GM19099 (cell line): Measurements from ENCODE around the gene ANKS1B.

Experiments
- POLR2A ChIP-seq: IDR thresholded peaks from 3 replicates; pipeline ENCODE4 v1.6.1; 2011; ENCODE audit warnings: low read depth; ENCODE audit not compliant: insufficient read length; ENCODE audit errors: extremely low read depth

ANKS1B gene

DNA sequence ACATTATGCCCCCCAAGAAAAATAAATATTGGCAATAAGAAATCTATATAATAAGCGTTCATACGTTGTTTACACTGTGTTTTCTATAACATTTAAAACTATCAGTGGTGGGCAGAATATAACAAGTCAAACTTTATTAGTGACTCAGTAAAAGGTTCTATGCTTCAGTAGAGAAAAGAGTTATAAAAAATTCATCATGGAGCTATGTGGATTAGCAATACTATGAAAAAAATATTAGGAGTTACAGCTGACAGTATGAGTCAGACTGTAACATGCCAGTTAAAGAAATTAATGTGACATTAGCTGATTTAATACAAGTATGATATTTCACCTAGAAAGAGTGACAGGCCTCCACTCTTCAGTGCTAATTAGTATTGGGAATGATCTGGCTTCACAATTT is 462.3 kb downstream of the ANKS1B start:
- no peak for TF ChIP-seq POLR2A

DNA sequence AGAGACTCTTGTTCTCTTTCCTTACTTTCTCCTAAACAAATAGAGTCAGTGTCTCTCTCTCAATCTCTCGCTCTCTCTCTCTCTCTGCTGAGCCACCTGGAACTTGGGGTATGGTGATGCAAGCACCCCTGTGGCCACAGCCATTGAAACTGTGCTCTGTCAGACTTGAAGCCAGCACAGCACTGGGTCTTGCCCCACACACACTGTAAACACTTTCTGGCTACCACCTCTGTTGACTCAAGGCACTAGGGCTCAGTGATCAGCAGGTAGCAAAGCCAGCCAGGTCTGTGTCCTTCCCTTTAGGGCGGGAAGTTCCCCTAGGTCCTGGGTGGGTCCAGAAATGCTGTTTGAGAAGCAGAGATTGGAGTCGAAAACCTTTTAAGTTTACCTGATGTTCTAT is 463.1 kb downstream of the ANKS1B start:
- TF ChIP-seq POLR2A: no peak

DNA sequence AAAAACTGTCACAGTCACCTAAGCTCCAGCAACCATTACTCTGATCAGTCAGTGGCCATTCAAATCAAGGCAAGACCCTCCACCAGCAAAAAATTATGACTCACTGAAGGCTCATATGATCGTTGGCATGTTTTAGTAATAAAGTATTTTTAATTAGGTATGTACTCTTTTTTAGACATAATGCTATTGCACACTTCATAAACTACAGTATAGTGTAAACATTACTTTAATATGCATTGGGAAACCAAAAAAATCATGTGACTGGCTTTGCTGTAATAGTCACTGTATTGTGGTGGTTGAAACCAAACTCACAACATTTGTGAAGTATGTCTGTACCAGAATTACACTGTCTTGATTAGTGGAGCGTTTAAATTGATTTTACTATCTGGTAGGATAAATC is 471.7 kb downstream of the ANKS1B start:
- no peak for TF ChIP-seq POLR2A

DNA sequence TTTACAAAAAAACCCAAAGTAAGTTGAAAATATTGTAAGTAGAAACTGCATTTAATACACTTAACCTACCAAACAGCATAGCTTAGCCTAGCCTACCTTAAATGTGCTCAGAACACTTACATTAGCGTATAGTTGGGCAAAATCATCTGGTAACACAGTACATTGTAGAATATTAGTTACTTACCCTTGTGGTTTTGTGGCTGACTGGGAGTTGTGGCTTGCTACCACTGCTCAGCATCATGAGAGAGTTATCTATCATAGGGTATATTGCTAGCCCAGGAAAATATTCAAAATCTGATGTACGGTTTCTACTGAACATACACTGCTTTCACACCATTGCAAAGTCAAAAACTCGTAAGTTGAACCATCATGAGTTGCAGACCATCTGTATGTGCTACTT is 478.9 kb downstream of the ANKS1B start:
- no peak for TF ChIP-seq POLR2A

DNA sequence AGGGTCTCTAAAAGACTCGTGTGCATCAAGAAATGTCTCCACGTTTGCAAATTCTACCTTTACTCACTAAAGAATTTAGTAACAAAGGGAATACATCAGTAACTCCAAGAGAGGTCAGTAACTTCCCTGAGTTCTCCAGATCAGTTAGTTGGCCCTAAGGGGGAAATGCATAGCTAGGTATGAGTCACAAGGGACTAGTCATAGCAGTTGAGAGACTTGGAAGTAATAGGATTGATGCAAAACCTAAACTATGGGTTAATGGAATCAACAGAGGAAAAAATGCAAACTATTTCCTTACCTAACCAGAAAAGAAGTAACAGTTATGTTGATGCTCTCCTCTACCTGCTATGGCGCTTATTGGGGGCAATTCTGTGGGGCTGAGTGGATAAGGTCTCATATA is 486.0 kb downstream of the ANKS1B start:
- no peak for TF ChIP-seq POLR2A

DNA sequence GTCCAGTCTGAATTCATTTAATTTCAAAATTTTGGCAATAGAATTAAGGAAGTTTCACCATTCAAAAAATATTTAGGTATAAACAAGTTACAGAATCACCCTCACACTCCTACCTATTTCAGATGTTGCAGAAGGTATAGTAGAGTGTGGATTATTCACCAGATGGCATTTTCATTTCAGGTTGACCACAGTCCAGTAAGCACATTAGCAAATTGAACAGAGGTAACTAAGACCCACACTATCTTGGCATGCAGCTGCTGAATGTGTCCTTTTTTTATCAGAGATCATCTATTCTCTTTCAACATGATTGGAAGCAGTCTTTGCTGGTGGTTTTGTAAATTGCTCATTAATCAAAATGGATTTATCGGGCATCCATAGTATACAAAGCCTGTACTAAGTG is 488.9 kb downstream of the ANKS1B start:
- no peak for TF ChIP-seq POLR2A

DNA sequence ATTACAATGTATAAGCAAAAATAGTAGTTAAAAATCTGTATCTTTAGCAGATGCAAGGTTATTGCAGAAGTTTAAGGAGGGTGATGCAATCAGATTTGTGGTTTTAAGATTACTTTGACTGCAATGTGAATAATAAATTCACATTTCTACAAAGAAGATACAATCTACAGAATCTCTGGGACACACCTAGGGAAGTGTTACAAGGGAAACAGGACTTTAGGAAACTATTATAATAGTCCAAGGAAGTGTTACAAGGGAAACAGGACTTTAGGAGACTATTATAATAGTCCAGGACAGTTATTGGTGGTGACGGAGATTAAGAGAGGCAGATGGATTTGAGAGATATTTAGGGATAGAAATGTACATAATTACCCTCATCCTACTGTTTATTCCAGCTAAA is 491.5 kb downstream of the ANKS1B start:
- TF ChIP-seq POLR2A: no peak

DNA sequence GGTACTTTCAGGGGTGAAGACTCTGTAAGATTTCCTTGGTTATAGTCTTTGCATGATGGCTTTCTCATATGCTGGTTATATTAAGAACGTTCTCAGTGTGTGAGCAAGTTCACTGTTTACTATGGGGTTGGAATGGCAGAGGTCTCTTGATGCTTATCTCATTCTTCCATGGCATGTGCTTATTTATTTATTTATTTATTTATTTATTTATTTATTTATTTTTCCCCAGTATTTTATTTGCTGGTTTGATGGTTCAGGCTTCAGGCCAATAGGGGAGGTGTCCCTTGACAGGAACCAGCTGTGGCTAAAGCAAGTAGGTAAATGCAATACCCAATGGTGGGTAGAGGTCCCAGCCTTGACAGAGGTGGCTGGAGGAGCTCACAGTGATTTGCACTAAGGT is 498.5 kb downstream of the ANKS1B start:
- no peak for TF ChIP-seq POLR2A

DNA sequence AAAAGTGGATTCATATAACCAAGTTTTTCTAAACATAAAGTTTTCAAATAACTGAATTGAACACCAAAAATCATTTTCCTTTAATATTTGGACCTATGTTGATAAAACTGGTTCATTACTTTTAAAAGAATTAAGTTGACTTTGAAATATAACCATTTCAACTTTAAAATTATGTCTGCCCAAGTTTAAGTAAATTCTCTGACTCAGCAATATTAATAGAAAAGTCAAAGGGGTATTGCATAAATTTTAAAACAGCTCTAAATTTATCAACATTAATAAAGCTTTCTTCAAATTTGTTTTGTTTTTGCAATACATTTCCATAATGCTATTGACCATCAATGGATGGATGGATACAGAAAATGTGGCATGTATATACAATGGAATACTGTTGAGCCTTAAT is 505.6 kb downstream of the ANKS1B start:
- TF ChIP-seq POLR2A: no peak

DNA sequence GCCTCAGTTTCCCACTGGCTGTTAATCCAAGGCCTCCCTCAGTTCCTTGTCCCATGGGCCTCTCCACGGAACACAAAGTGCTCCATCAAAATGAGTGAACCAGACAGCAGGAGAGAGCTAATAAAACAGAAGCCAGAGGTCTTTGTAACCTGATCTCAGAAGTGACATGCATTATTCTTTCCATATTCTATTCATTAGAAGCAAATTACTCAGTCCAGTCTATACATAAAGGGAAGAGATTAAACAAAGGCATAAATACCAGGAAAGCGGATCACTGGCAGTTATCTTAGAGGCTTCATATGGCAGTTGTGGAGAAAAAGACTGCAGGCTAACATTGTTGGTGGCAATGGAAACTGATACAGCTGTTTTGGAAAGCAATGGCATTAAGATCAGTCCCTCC is 507.8 kb downstream of the ANKS1B start:
- TF ChIP-seq POLR2A: no peak

DNA sequence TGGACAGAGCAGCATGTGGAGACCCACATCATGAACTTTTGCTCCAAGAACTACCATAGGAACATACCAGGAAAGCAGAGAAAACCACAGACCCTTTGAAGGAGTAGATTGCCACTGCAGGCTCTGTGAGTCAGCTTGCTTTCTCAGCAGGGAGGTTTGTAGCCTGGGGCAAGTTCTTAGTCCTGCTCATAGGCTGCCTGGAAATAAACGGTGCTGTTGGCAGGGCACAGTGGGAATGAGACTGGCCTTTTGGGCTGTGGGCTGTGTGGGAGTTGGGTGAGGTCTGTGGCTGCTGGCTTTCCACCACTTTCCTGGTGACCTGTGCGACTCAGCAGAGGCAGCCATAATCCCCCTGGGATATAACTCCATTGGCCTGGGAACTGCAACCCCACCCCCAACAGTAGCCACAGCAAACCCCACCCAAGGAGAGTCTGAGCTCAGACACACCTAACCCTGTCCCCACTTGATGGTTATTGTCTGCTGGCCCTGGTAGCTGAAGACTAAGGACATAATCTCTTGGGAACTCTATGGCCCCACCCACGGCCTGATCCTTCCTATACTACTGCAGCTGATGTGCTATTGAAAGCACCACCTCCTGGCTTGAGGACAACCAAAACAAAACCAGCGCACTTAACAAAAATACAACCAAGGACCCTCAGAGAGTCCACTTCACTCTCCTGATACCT is 529.2 kb downstream of the ANKS1B start:
- TF ChIP-seq POLR2A: no peak

DNA sequence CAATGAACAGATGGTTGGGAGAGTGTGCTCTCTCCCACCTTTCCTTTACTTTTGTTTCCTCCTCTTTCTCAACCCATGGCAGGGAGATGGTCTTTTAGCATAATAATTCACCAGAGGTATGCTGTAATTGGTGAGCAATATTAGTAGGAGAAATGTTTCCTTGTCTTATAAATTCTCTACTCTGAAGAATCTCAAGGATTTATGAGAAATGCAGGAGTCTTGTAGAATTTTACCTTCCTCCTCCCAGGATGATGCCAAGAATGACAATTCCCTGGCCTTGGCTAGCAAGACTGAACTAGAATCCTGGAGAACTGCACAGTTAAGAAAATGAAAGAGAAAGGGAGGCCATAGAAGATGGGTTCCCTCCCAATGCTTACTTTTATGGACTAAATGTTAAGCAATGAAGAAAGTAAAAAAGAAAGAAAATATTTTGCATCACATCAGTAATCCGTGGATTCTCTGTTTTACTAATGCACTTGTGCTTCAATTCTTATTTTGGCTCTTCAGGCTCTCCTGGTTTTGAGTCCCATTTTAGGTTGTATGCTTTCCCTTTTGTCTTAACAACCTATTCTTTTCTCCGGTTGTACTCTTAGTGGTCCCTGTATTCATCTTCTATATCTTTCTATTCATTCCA is 530.1 kb downstream of the ANKS1B start:
- TF ChIP-seq POLR2A: no peak

DNA sequence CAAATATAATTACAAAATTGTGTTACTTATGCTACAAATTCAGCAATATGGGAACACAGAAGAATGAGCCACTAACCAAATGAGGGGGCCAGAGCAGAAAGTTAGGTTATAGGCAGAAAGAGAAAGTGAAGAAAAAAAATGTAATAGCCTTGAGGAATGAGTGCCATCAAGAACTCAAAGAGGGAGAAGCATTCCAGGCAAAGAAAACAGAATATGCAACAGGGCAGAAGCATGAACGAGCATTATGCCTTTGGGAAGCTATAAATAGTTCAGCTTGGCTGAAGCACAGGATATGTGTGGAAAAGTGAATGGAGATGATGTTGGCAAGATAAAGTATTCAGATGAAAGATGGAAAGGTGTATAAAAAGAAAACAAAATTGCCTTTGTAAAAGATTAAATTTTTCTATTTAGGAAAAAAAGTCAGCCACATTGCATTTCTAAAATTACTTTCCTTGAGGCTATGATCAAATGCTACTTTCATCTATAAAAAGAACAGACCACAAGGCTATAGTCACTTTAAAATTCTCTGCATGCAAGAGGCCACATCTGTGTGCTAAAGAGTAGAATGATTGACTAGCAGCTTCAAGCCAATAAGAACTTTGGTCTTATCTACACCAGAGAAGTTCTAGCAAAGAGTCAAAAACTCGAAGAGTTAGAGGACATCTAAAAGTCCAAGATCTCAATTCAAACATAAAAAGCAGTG is 530.7 kb downstream of the ANKS1B start:
- TF ChIP-seq POLR2A: no peak

DNA sequence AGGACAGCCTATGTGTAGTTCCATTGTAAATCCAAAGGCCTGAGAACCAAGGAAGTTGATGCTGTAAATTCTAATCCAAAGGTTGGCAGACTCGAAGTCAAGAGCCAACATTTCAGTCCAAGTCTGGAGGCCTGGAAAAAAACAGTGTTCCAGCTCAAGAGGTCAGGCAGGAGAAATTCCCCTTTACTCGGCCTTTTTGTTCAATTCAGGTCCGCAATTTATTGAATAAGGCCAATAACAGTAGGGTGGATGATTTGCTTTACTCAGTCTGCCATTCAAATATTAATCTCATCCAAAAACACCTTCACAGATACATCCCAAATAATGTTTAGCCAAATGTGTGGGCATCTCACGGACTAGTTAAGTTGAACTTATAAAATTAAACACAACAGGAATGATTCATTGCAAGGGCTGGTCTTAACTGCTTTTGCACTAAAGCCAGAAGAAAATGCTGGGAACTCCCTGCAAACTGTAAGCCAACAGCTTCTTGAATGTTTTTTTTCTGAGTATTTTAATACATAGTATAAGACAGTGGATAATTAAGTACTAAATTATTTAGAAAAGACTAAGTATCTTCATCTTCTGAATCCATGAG is 534.6 kb downstream of the ANKS1B start:
- no peak for TF ChIP-seq POLR2A

DNA sequence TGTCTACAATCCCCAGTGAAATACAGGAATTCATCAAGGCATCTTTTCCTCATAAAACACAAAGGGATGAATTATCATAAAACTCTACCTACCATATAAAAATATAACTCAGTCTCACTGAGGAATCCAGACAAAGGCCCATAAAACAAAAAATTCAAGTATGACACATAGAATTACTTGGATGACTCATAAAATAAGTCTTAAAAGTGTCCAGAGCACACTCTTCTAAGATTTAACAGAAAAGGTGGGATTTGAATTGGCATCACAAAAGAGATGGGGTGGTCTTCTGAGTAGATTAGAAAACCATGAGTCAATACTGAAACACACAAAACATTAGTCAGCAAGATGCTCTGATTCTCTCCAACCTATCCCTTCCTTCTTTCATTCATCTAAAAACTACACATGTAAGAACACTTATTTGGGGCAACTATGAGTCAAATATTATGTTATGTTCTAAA is 539.8 kb downstream of the ANKS1B start:
- no peak for TF ChIP-seq POLR2A

DNA sequence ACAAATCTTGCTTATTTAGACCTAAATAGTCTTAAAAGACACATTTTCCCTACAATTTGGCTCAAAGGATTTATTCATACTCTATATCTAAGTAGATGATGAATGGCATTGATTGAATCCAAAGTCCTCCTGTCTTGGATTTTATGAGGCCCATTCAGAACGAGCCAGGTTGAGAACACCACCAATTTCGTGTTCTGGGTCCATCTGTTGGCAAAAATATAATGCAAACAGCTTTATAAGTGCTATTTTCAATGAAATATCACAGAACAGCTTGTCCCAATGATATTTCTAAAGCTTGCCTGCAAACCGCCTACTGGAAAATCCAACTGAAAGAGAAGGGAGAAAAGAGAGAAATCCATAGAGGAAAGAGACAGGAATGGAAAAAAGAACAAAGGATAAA is 542.0 kb downstream of the ANKS1B start:
- TF ChIP-seq POLR2A: no peak
